ENCODE data around the gene KIT.

The KIT gene

GRCh38 chr4:54779036-54779435, 121.3 kb downstream of the KIT start:
- H3K9me3 ChIP-seq (ENCODE audit: low read depth, low read length): no peaks in the 10 kb centered on the region
- no peak overlapping the region for H3K4me3 ChIP-seq
- no peak overlapping the region for H3K9ac ChIP-seq (ENCODE audit: insufficient read length)
- no peak overlapping the region for H3K27ac ChIP-seq
- TF ChIP-seq EZH2 (IDR thresholded peaks at IDR 0.05): no peak
- TF ChIP-seq POLR2AphosphoS5 (IDR thresholded peaks at IDR 0.05; ENCODE audit: borderline replicate concordance, low read depth, low read length): no peak
- TF ChIP-seq FOXP2 (optimal IDR thresholded peaks at IDR 0.05; ENCODE audit: control extremely low read depth, extremely low read length, insufficient read depth): no peak
- no peaks in the 10 kb centered on the region for H3K36me3 ChIP-seq (ENCODE audit: insufficient read depth, low read length)
- DNase-seq (ENCODE audit: low read depth, low spot score): no peak

- Histone ChIP-seq H3K9ac (ENCODE audit: insufficient read length) (no peak overlapping the region), H3K36me3 (ENCODE audit: insufficient read depth, low read length) (no peaks in the 10 kb centered on the region), H3K4me3 (no peak overlapping the region), H3K9me3 (ENCODE audit: low read depth, low read length) (no peaks in the 10 kb centered on the region), H3K27ac (no peak overlapping the region)
- DNase-seq (ENCODE audit: low read depth, low spot score): no peak
- no peak for TF ChIP-seq POLR2AphosphoS5 (IDR thresholded peaks at IDR 0.05; ENCODE audit: borderline replicate concordance, low read depth, low read length)
- no peak for TF ChIP-seq FOXP2 (optimal IDR thresholded peaks at IDR 0.05; ENCODE audit: control extremely low read depth, extremely low read length, insufficient read depth)
- no peak for TF ChIP-seq EZH2 (IDR thresholded peaks at IDR 0.05)
Observed at GRCh38 chr4:54779476-54780148, 121.9 kb downstream of the KIT start.

GRCh38 chr4:54780149-54780495, 122.4 kb downstream of the KIT start:
- Histone ChIP-seq H3K36me3 (ENCODE audit: insufficient read depth, low read length) (no peaks in the 10 kb centered on the region), H3K9me3 (ENCODE audit: low read depth, low read length) (no peaks in the 10 kb centered on the region), H3K9ac (ENCODE audit: insufficient read length) (no peak overlapping the region), H3K27ac (no peak overlapping the region), H3K4me3 (no peak overlapping the region)
- no peak for DNase-seq (ENCODE audit: low read depth, low spot score)
- TF ChIP-seq FOXP2 (optimal IDR thresholded peaks at IDR 0.05; ENCODE audit: control extremely low read depth, extremely low read length, insufficient read depth) (no peak), EZH2 (IDR thresholded peaks at IDR 0.05) (no peak), POLR2AphosphoS5 (IDR thresholded peaks at IDR 0.05; ENCODE audit: borderline replicate concordance, low read depth, low read length) (no peak)

GRCh38 chr4:54781756-54782155, 124.0 kb downstream of the KIT start:
- TF ChIP-seq POLR2AphosphoS5 (IDR thresholded peaks at IDR 0.05; ENCODE audit: borderline replicate concordance, low read depth, low read length): no peak
- no peak for TF ChIP-seq EZH2 (IDR thresholded peaks at IDR 0.05)
- no peak for TF ChIP-seq FOXP2 (optimal IDR thresholded peaks at IDR 0.05; ENCODE audit: control extremely low read depth, extremely low read length, insufficient read depth)
- Histone ChIP-seq H3K36me3 (ENCODE audit: insufficient read depth, low read length) (no peaks in the 10 kb centered on the region), H3K9me3 (ENCODE audit: low read depth, low read length) (no peaks in the 10 kb centered on the region), H3K4me3 (no peak overlapping the region), H3K27ac (no peak overlapping the region), H3K9ac (ENCODE audit: insufficient read length) (no peak overlapping the region)
- no peak for DNase-seq (ENCODE audit: low read depth, low spot score)

GRCh38 chr4:54783402-54784110, 125.8 kb downstream of the KIT start:
- no peak for TF ChIP-seq POLR2AphosphoS5 (IDR thresholded peaks at IDR 0.05; ENCODE audit: borderline replicate concordance, low read depth, low read length)
- no peak for TF ChIP-seq EZH2 (IDR thresholded peaks at IDR 0.05)
- no peak for TF ChIP-seq FOXP2 (optimal IDR thresholded peaks at IDR 0.05; ENCODE audit: control extremely low read depth, extremely low read length, insufficient read depth)
- H3K9ac ChIP-seq (ENCODE audit: insufficient read length): no peak overlapping the region
- no peak overlapping the region for H3K4me3 ChIP-seq
- H3K36me3 ChIP-seq (ENCODE audit: insufficient read depth, low read length): no peaks in the 10 kb centered on the region
- no peaks in the 10 kb centered on the region for H3K9me3 ChIP-seq (ENCODE audit: low read depth, low read length)
- H3K27ac ChIP-seq: no peak overlapping the region
- DNase-seq (ENCODE audit: low read depth, low spot score): no peak

GRCh38 chr4:54784161-54784671, 126.5 kb downstream of the KIT start:
- TF ChIP-seq EZH2 (IDR thresholded peaks at IDR 0.05): no peak
- no peak for TF ChIP-seq POLR2AphosphoS5 (IDR thresholded peaks at IDR 0.05; ENCODE audit: borderline replicate concordance, low read depth, low read length)
- no peak for TF ChIP-seq FOXP2 (optimal IDR thresholded peaks at IDR 0.05; ENCODE audit: control extremely low read depth, extremely low read length, insufficient read depth)
- H3K27ac ChIP-seq: no peak overlapping the region
- no peak overlapping the region for H3K9ac ChIP-seq (ENCODE audit: insufficient read length)
- no peak overlapping the region for H3K4me3 ChIP-seq
- H3K9me3 ChIP-seq (ENCODE audit: low read depth, low read length): no peaks in the 10 kb centered on the region
- no peak for DNase-seq (ENCODE audit: low read depth, low spot score)
- H3K36me3 ChIP-seq (ENCODE audit: insufficient read depth, low read length): no peaks in the 10 kb centered on the region
